Smooth muscle cell (in vitro differentiated cells): ENCODE measurements around the gene C9orf43. TPM values are rescaled to one million over a fixed set of nuclear protein-coding genes. Genes with fewer than 3 reads are reported as not detected.
A peak's percentile ranks its signal among the peaks of the same experiment; 100 is the strongest.
"Not testable (repeated sequence)": the region's sequence is repeated elsewhere in the genome, so short reads cannot be mapped to it uniquely, and the experiment has no call there.

Experiments used
- DNase-seq: peaks from one replicate; lab custom pipeline; 2025; ENCODE audit not compliant: unreplicated experiment; lab: John Stamatoyannopoulos, UW
- H2AFZ ChIP-seq: fragments of 200-600 bp; sonication (generic); 2 replicates; pipeline ENCODE4 v1.6.0; 2016; ENCODE audit warnings: antibody characterized with exemption, low read depth, mild to moderate bottlenecking
- H3F3A ChIP-seq: fragments of 200-600 bp; sonication (generic); 2 replicates; pipeline ENCODE4 v1.6.0; 2017; ENCODE audit warnings: antibody characterized with exemption, low read depth
- H3K27ac ChIP-seq: fragments of 200-600 bp; sonication (generic); 2 replicates; pipeline ENCODE4 v1.5.1; 2016; ENCODE audit warnings: low read depth, mild to moderate bottlenecking
- H3K27me3 ChIP-seq: fragments of 200-600 bp; sonication (generic); 2 replicates; pipeline ENCODE4 v1.6.1; 2016; ENCODE audit warnings: low read depth, mild to moderate bottlenecking
- H3K36me3 ChIP-seq: fragments of 200-600 bp; sonication (generic); 2 replicates; pipeline ENCODE4 v1.5.1; 2016; ENCODE audit warnings: low read depth
- H3K4me1 ChIP-seq: fragments of 200-600 bp; sonication (generic); 2 replicates; pipeline ENCODE4 v1.5.1; 2016; ENCODE audit warnings: low read depth
- H3K4me2 ChIP-seq: fragments of 200-600 bp; sonication (generic); 2 replicates; pipeline ENCODE4 v1.6.0; 2016; ENCODE audit warnings: mild to moderate bottlenecking
- H3K4me3 ChIP-seq: fragments of 200-600 bp; sonication (generic); 2 replicates; pipeline ENCODE4 v1.5.1; 2016; ENCODE audit warnings: mild to moderate bottlenecking
- H3K79me2 ChIP-seq: fragments of 200-600 bp; sonication (generic); 2 replicates; pipeline ENCODE4 v1.6.0; 2016; ENCODE audit warnings: low read depth, mild to moderate bottlenecking
- H3K9ac ChIP-seq: fragments of 200-600 bp; sonication (generic); 2 replicates; pipeline ENCODE4 v1.6.0; 2016; ENCODE audit warnings: low read depth
- H3K9me3 ChIP-seq: fragments of 200-600 bp; sonication (generic); replicated peaks from 2 replicates; pipeline ENCODE4 v1.5.1; 2016; ENCODE audit warnings: low read depth
- H4K20me1 ChIP-seq: fragments of 200-600 bp; sonication (generic); 2 replicates; pipeline ENCODE4 v1.6.0; 2016; ENCODE audit warnings: low read depth
- CTCF ChIP-seq: fragments of 200-600 bp; sonication (generic); IDR thresholded peaks from 2 replicates; pipeline ENCODE4 v1.5.1; 2017; ENCODE audit warnings: borderline replicate concordance, mild to moderate bottlenecking, antibody characterized with exemption; ENCODE audit not compliant: insufficient read depth, poor library complexity, severe bottlenecking
- WGBS: methylation state at CpG from one replicate; pipeline ENCODE4 v1.1.7; 2016; ENCODE audit warnings: low lambda C conversion rate; 5-methylcytosine and 5-hydroxymethylcytosine counted together
- polyA plus RNA-seq: library from polyadenylated mRNA; unstranded; fragments of >200 nt; fragmentation: Nextera tagmentation; extraction: Ambion mirVana; gene quantifications from 2 replicates; pipeline ENCODE4 v1.2.1, GENCODE V29; 2016
- total RNA-seq: library from RNA; depleted of rRNA; stranded (reverse); fragments of >200 nt; gene quantifications from 2 replicates; pipeline ENCODE4 v1.2.3, GENCODE V29; 2014

The C9orf43 gene
- total and polyA plus RNA-seq, 2 experiments from 2014 or later, result 2.0 TPM; not detected in 1

- not testable (repeated sequence) for H2AFZ ChIP-seq, H4K20me1 ChIP-seq, H3K36me3 ChIP-seq, H3K4me1 ChIP-seq, H3K9me3 ChIP-seq, DNase-seq, H3K27me3 ChIP-seq, H3K4me3 ChIP-seq, H3K4me2 ChIP-seq, H3K9ac ChIP-seq
- H3K27ac ChIP-seq, result peak overlapping the region; percentile 6
- H3K79me2 ChIP-seq, result peaks cover 17% of the 10 kb centered on the region
- H3F3A ChIP-seq, result peaks cover 12% of the 10 kb centered on the region
- peak; percentile 62 for TF ChIP-seq CTCF
- 61% methylated on average over 7 of the region's 7 CpGs for WGBS
Observed at GRCh38 chr9:113406873-113407511, 3.6 kb upstream of the C9orf43 start.

GRCh38 chr9:113409481-113409880, 1.1 kb upstream of the C9orf43 start:
- Histone ChIP-seq H3K4me2 (peak overlapping the region; percentile 90), H3K36me3 (no peaks in the 10 kb centered on the region), H4K20me1 (no peaks in the 10 kb centered on the region), H3F3A (peaks cover 19% of the 10 kb centered on the region), H3K27me3 (no peaks in the 10 kb centered on the region), H3K9me3 (no peaks in the 10 kb centered on the region), H3K79me2 (peaks cover 17% of the 10 kb centered on the region), H2AFZ (no peak overlapping the region), H3K4me3 (peak overlapping the region; percentile 70), H3K9ac (peak overlapping the region; percentile 97), H3K27ac (peak overlapping the region; percentile 95), H3K4me1 (peaks cover 9% of the 10 kb centered on the region)
- no peak for DNase-seq
- TF ChIP-seq CTCF, result no peak
- 57% methylated on average over 10 of the region's 10 CpGs for WGBS

- Histone ChIP-seq H3K4me2 (peak overlapping the region; percentile 90), H2AFZ (peak overlapping the region; percentile 90), H3K9me3 (no peaks in the 10 kb centered on the region), H3K27ac (peak overlapping the region; percentile 95), H3K4me1 (peaks cover 9% of the 10 kb centered on the region), H3K27me3 (no peaks in the 10 kb centered on the region), H3K4me3 (peak overlapping the region; percentile 70), H3K36me3 (no peaks in the 10 kb centered on the region), H4K20me1 (no peaks in the 10 kb centered on the region), H3K9ac (peak overlapping the region; percentile 97), H3K79me2 (peaks cover 17% of the 10 kb centered on the region), H3F3A (peaks cover 19% of the 10 kb centered on the region)
- no peak for TF ChIP-seq CTCF
- WGBS, result 2% methylated on average over 20 of the region's 20 CpGs
- no peak for DNase-seq
Observed at GRCh38 chr9:113409883-113410206, 702 bp upstream of the C9orf43 start.

- no peak for TF ChIP-seq CTCF
- H2AFZ ChIP-seq, result peak overlapping the region; percentile 9
Observed at GRCh38 chr9:113416149-113416721, 5.7 kb downstream of the C9orf43 start.

More at GRCh38 chr9:113416149-113416721, 5.7 kb downstream of the C9orf43 start:
- Histone ChIP-seq H3K4me1 (peaks cover 3% of the 10 kb centered on the region), H3K9me3 (no peaks in the 10 kb centered on the region), H4K20me1 (no peaks in the 10 kb centered on the region), H3K27ac (no peak overlapping the region), H3K9ac (no peak overlapping the region), H3F3A (peaks cover 14% of the 10 kb centered on the region), H3K79me2 (no peaks in the 10 kb centered on the region), H3K4me3 (no peak overlapping the region), H3K36me3 (no peaks in the 10 kb centered on the region), H3K27me3 (no peaks in the 10 kb centered on the region), H3K4me2 (no peak overlapping the region)
- WGBS, result 58% methylated on average over 3 of the region's 3 CpGs
- no peak for DNase-seq
